K562 (cell line): Measurements from ENCODE around the gene YARS1. TPM values are rescaled to one million over a fixed set of nuclear protein-coding genes. Genes with fewer than 3 reads are reported as not detected.

Source experiments
- ILK ChIP-seq: fragments of 450-650 bp; IDR thresholded peaks from 2 replicates; pipeline ENCODE4 v1.6.1; 2016; ENCODE audit warnings: missing genetic modification characterization, low read depth, mild to moderate bottlenecking, missing compliant biosample characterization, moderate library complexity, borderline replicate concordance
- JUNB ChIP-seq: fragments of 450-650 bp; formaldehyde crosslinking; conservative IDR thresholded peaks from 2 replicates; pipeline ENCODE4 v1.4.0; 2020; ENCODE audit warnings: mild to moderate bottlenecking
- MEIS2 ChIP-seq: fragments of 450-650 bp; IDR thresholded peaks from 2 replicates; pipeline ENCODE4 v1.6.1; 2014; ENCODE audit warnings: mild to moderate bottlenecking; ENCODE audit not compliant: partially characterized antibody
- POLR2AphosphoS2 ChIP-seq: IDR thresholded peaks from 2 replicates; pipeline ENCODE4 v1.6.1; 2012; ENCODE audit warnings: low read length, improper control_type of control experiment
- RERE ChIP-seq: sonication (generic); formaldehyde crosslinking; IDR thresholded peaks from 2 replicates; pipeline ENCODE4 v1.8.0; 2023; ENCODE audit warnings: missing genetic modification reagents, mild to moderate bottlenecking, borderline replicate concordance
- ZBTB33 ChIP-seq: sonication (generic); formaldehyde crosslinking; IDR thresholded peaks from 2 replicates; pipeline ENCODE4 v1.8.1; 2023; ENCODE audit warnings: mild to moderate bottlenecking, missing genetic modification reagents
- ZKSCAN3 ChIP-seq: fragments of 250-450 bp; sonication (Bioruptor Pico); IDR thresholded peaks from 2 replicates; pipeline ENCODE4 v1.4.0; 2020
- polyA plus RNA-seq, 8 experiments: library from polyadenylated mRNA; depleted of rRNA in 4 of 8; stranded (reverse) in 5 of 8; unstranded in 3 of 8; fragments of >200 nt; fragmentation: Nextera tagmentation in 2 of 8; fragmentation: Illumina TruSeq in 1 of 8; extraction: Ambion mirVana in 2 of 8; extraction: Trizol in 1 of 8; gene quantifications; 2 replicates each; pipeline versions ENCODE4 v1.2.1 to v1.2.3, GENCODE V29; 2011 to 2014; ENCODE audit warnings: inconsistent platforms in 1 of 8, missing spikeins in 1 of 8
- total RNA-seq, 7 experiments: library from RNA; depleted of rRNA in 6 of 7; stranded (reverse); fragments of >200 nt in 6 of 7; fragmentation: Illumina TruSeq in 2 of 7; extraction: Trizol in 2 of 7; gene quantifications; 2 replicates each; pipeline versions ENCODE4 v1.2.1 to v1.2.3, GENCODE V29; 2011 to 2021; ENCODE audit warnings: low replicate concordance in 1 of 7
- TF ChIP-seq, protein P1 (sequence below): fragments of 200-600 bp; sonication (generic); IDR thresholded peaks from one replicate; pipeline ENCODE4 v1.6.1; 2012; ENCODE audit warnings: mild to moderate bottlenecking, low read depth, low read length, inconsistent platforms

YARS1 gene
- total and polyA plus RNA-seq, 9 of the 15 experiments (the other 6 are each of a cell fraction or from before 2014, with no cell fraction given) = 66.2 to 336 (median 201) TPM

DNA sequence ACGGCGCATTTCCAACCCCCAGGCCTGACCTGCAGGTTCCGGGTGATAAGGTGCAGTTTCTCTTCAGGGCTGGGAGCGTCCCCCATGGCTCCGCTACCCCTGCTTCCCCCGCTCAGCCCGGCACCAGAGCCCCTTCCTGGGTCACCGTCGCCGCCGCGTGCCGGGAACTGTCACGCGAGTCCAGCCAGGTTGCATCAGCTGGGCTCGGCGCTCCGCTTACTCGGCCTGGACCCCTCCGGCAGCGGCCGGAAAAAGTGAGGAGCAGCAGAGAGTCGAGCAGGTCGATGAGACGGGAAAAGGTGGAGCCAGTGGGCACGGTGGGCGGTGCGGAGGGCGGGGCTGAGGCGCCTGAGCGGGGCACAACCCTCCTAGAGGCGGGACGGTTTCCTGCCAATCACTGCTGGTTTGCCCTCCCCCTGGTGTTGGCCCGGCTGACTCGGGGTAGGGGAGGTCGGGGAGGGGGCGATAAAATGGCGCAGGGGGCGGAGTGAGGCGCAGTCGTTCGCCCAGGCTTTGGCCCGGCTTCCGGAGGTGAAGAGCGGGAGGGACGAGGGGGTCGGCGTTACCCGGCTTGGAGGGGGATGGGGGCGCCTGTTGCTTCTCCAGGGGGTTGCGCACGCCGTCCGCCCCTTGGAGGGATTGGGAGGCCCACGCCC is at the start of gene YARS1, which contains the start of gene S100PBP (continued):
- no peak for TF ChIP-seq RERE
- no peak for TF ChIP-seq ILK
- no peak for TF ChIP-seq POLR2AphosphoS2
- TF ChIP-seq JUNB = no peak; the same call in 1 of the 2 replicates
- TF ChIP-seq ZKSCAN3 (CRISPR knock-in tag) = no peak
- peak; percentile 85 for TF ChIP-seq MEIS2
- TF ChIP-seq, protein P1, sequence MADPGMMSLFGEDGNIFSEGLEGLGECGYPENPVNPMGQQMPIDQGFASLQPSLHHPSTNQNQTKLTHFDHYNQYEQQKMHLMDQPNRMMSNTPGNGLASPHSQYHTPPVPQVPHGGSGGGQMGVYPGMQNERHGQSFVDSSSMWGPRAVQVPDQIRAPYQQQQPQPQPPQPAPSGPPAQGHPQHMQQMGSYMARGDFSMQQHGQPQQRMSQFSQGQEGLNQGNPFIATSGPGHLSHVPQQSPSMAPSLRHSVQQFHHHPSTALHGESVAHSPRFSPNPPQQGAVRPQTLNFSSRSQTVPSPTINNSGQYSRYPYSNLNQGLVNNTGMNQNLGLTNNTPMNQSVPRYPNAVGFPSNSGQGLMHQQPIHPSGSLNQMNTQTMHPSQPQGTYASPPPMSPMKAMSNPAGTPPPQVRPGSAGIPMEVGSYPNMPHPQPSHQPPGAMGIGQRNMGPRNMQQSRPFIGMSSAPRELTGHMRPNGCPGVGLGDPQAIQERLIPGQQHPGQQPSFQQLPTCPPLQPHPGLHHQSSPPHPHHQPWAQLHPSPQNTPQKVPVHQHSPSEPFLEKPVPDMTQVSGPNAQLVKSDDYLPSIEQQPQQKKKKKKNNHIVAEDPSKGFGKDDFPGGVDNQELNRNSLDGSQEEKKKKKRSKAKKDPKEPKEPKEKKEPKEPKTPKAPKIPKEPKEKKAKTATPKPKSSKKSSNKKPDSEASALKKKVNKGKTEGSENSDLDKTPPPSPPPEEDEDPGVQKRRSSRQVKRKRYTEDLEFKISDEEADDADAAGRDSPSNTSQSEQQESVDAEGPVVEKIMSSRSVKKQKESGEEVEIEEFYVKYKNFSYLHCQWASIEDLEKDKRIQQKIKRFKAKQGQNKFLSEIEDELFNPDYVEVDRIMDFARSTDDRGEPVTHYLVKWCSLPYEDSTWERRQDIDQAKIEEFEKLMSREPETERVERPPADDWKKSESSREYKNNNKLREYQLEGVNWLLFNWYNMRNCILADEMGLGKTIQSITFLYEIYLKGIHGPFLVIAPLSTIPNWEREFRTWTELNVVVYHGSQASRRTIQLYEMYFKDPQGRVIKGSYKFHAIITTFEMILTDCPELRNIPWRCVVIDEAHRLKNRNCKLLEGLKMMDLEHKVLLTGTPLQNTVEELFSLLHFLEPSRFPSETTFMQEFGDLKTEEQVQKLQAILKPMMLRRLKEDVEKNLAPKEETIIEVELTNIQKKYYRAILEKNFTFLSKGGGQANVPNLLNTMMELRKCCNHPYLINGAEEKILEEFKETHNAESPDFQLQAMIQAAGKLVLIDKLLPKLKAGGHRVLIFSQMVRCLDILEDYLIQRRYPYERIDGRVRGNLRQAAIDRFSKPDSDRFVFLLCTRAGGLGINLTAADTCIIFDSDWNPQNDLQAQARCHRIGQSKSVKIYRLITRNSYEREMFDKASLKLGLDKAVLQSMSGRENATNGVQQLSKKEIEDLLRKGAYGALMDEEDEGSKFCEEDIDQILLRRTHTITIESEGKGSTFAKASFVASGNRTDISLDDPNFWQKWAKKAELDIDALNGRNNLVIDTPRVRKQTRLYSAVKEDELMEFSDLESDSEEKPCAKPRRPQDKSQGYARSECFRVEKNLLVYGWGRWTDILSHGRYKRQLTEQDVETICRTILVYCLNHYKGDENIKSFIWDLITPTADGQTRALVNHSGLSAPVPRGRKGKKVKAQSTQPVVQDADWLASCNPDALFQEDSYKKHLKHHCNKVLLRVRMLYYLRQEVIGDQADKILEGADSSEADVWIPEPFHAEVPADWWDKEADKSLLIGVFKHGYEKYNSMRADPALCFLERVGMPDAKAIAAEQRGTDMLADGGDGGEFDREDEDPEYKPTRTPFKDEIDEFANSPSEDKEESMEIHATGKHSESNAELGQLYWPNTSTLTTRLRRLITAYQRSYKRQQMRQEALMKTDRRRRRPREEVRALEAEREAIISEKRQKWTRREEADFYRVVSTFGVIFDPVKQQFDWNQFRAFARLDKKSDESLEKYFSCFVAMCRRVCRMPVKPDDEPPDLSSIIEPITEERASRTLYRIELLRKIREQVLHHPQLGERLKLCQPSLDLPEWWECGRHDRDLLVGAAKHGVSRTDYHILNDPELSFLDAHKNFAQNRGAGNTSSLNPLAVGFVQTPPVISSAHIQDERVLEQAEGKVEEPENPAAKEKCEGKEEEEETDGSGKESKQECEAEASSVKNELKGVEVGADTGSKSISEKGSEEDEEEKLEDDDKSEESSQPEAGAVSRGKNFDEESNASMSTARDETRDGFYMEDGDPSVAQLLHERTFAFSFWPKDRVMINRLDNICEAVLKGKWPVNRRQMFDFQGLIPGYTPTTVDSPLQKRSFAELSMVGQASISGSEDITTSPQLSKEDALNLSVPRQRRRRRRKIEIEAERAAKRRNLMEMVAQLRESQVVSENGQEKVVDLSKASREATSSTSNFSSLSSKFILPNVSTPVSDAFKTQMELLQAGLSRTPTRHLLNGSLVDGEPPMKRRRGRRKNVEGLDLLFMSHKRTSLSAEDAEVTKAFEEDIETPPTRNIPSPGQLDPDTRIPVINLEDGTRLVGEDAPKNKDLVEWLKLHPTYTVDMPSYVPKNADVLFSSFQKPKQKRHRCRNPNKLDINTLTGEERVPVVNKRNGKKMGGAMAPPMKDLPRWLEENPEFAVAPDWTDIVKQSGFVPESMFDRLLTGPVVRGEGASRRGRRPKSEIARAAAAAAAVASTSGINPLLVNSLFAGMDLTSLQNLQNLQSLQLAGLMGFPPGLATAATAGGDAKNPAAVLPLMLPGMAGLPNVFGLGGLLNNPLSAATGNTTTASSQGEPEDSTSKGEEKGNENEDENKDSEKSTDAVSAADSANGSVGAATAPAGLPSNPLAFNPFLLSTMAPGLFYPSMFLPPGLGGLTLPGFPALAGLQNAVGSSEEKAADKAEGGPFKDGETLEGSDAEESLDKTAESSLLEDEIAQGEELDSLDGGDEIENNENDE = peak; percentile 64
- TF ChIP-seq ZBTB33 (CRISPR knock-in tag) = peak; percentile 79; the same call in 1 of the 2 replicates
